Gastroesophageal sphincter (tissue), 3 donors: Measurements from ENCODE around the gene LMF1.

Source experiments
- CTCF ChIP-seq, 4 experiments: fragments of 200-600 bp in 2 of 4; fragments of 450-650 bp in 2 of 4; sonication (generic) in 1 of 4; IDR thresholded peaks; one replicate each; pipeline ENCODE4 v1.5.1; 2017 to 2019; ENCODE audit warnings: antibody characterized with exemption in 4 of 4, mild to moderate bottlenecking in 2 of 4, moderate library complexity in 2 of 4
- EP300 ChIP-seq: sonication (generic); formaldehyde crosslinking; IDR thresholded peaks from one replicate; pipeline ENCODE4 v1.6.1; 2017; ENCODE audit warnings: antibody characterized with exemption, mild to moderate bottlenecking
- POLR2A ChIP-seq, 2 donors: fragments of 450-650 bp; IDR thresholded peaks; one replicate each; pipeline ENCODE4 v1.6.1; 2017; ENCODE audit warnings: antibody characterized with exemption in 2 of 2, mild to moderate bottlenecking in 2 of 2, moderate library complexity in 1 of 2
- POLR2AphosphoS5 ChIP-seq: sonication (generic); formaldehyde crosslinking; IDR thresholded peaks from one replicate; pipeline ENCODE4 v1.6.1; 2017; ENCODE audit warnings: antibody characterized with exemption

GRCh38 chr16:938136-938535, 32.6 kb downstream of the LMF1 start:
- TF ChIP-seq CTCF (IDR thresholded peaks at IDR 0.05): no peak
- TF ChIP-seq POLR2A (IDR thresholded peaks at IDR 0.05): no peak
- TF ChIP-seq EP300: no peak
- TF ChIP-seq POLR2AphosphoS5: no peak
